GM19395 (cell line): ENCODE measurements around the gene RAP1GAP2.
"Not testable (repeated sequence)": the region's sequence is repeated elsewhere in the genome, so short reads cannot be mapped to it uniquely, and the experiment has no call there.

Source experiments
- ATAC-seq: cut with Tn5 transposase; IDR thresholded peaks from one replicate; pipeline ENCODE4 v1.9.1; 2021; ENCODE audit warnings: mild to moderate bottlenecking, moderate library complexity; ENCODE audit not compliant: unreplicated experiment

RAP1GAP2 gene

DNA sequence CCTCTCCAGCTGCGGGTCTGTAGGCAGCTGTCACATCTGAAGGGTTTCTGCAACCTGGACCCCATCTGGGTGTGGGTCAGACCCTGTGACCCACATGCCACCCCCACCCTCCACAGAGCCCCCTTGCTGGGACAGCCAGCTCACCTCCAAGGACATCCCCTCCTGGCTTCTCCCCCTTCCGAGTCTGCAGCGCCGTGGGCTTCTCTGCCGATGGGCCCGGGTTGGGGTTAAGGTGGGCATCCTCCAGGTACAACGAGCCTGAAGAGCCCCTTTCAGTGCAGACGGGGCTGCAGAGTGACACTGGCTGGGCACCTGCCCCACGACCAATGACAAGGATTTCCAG lies 238.3 kb downstream of the RAP1GAP2 start:
- ATAC-seq: no peak

DNA sequence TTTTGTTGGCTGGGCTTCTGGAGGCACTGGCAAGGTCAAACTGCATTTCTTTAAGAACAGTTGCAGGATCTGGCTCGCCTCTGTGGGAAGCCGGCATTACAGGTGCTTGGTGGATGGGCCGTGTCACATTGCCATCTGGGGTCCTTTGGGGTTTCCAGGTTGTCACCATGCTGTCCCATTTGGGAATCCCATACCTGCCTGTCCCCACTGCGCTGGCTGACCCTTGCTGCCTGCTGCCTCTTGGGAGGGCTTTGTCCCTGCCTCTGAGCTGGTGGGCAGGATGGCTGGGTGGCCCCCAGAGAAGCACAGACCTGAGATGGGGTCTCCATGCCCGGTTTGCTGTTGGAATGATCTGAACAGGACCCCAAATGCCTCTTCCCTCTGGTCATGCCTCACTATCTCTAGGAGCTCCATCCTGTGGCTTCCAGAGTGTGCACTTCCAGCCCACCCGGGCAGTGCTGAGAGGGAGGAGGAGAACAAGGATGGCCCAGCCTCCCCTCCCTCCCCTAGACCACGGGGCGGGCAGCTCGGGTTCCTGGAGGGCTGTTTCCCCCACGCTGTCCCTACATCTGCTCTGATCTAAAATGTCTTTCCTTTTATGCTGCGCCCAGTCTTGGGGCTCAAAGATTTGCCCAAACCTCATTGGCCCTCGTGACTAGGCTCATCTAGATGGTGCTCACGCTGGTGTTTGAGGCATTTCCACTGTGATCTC lies 239.2 kb downstream of the RAP1GAP2 start:
- no peak for ATAC-seq

DNA sequence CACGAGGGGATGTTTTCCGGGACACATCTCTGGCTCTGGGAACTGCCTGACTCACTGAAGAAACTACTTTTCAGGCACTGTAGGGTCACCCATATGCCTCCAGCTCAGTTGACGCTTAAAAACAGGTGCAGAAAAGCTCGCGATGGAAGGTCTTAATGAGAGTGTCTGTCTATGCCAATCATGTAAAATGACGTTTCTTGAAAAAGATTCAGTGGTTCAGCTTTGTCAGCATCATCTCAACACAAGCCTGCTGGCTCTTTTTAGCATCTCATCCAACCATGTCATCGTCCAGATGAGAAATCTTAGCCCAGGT lies 239.7 kb downstream of the RAP1GAP2 start:
- no peak for ATAC-seq

DNA sequence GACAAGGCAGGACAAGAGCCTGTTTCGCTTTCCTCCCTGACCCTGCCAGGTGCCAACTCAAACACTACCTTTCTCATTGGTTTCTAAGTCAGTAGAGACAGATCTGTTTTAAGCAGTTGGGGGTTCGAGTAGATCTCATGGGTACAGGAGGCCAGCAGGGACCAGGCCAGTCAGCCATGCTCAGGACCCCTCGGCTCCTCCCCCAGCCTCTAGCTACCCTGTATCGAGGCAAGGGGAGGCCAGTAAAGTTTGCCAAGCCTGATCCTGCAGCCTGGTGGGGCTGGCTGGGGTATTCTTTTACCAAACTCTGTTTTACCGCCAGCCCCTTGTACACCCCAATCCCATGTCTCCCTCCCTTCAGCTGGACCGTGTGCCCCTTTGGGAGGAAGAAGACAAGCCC lies 240.6 kb downstream of the RAP1GAP2 start:
- no peak for ATAC-seq

DNA sequence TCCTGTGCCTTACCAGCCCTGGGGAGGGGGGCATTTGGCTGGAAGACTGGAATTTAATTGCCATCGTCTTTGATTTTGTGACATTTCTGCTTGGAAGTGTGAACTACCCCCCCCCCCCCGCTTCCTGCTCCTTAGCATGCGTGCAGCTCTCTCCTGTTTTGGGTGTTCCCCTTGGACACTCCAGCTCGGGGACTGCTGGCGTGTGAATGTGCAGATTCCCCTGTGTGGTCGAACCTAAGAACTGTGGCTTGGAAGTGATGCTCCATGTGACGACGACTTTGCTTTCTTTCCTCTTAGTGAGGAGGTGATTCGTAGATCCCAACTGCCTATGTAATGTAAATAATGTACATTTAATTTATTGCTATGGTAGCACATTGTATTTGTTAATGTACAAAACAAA lies 241.0 kb downstream of the RAP1GAP2 start:
- ATAC-seq: no peak

DNA sequence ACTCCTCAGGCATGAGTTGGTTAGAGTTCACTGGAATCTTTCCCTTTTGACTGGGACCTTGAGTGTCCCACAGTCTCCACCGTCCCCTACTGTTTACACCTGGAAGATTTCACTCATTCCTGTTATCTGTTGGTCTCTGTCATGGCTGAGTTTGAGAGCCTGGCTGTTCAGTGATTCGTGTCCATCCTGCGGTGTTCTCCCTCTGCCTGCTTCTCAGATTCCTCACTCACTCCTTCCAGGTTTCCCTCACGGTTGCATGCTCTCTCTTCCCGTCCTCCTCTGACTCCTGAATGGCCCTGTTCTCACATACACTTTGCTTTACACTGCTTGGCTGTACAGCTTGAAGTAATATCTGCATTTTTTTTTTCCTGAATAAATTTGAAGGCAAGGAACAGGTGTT lies 242.7 kb downstream of the RAP1GAP2 start:
- ATAC-seq: no peak

DNA sequence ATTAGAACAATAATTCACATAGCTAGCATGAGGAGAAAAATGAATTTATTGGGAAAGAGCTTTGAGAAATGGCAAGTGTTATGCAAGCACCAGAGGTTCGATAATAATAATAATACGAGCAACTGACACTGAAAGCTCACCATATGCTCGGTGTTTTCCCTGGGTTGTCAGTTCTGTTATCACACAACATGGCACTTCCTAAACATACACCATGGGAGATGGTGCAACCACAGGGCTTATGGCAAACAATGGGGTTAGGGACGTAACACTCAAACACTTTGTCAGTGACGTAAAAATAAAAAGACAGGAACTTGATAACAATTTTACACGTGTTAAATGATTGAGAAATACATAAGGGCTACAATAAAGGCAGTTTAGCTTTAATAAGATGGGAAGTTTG lies 243.5 kb downstream of the RAP1GAP2 start:
- ATAC-seq: no peak

DNA sequence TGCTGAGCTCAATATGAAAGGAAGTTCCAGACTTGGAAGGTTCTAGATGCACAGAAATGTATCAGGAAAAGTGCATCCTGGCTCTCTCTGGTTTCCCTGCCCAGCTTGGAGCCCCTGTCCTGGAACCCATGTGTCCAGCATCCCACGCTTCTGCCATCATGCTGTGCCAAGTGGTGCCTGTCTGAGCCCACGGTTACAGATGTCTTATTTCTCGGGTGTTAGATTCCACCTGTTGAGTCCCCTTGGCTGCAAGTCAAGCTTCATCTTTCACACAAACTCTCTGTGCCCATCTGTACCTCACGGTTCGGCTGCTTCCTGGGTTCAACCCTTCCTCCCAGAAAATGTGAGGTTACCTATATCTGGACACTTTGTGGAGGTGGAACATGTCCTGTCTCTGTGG lies 244.6 kb downstream of the RAP1GAP2 start:
- ATAC-seq: no peak

DNA sequence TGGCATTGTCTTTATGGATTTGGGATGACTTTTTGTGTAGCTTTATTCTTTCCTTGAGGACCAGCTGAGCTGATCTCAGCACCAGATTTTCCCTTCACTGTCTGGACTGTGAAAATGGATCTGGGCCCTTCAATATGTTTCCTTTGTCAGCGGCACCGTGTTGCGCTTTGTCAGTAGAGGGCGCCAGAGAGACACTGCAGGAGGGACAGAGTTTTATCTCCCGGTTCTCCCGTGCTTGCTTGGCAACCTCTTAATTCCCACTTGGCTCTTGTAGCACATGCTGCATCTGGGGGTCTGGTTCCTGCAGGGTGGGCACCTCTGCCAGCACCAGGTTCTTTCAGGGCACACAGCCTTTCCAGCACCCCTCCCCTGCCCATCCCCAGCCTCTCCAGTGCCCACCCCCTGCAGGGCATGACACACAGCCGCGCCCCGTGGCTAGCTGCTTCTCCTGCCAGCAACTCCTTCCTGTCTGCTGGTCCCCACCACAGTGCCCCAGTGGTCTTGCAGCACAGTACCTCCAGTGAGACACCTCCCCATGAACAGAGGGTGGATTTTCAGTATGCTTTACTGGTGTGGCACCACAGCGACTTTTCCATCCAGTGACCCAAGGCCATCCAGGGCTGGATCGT lies 247.6 kb downstream of the RAP1GAP2 start:
- no peak for ATAC-seq

DNA sequence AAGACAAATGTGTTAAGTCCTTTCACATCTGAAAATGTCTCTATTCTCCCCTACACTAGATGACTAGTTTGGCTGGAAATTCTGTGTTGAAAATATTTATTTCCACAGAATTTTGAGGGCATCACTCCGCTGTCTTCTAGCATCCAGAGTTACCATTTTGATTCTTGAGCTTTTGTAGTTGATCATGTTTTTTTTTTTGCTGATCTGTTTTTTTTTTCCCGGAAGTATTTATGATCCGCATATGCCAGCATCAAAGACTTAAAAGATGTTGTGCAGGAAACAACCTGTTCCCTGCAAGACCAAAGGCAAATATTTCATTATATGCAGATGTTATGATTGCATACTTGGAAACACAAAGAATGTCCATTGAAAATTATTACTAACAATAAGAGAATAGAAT lies 250.5 kb downstream of the RAP1GAP2 start:
- no peak for ATAC-seq

DNA sequence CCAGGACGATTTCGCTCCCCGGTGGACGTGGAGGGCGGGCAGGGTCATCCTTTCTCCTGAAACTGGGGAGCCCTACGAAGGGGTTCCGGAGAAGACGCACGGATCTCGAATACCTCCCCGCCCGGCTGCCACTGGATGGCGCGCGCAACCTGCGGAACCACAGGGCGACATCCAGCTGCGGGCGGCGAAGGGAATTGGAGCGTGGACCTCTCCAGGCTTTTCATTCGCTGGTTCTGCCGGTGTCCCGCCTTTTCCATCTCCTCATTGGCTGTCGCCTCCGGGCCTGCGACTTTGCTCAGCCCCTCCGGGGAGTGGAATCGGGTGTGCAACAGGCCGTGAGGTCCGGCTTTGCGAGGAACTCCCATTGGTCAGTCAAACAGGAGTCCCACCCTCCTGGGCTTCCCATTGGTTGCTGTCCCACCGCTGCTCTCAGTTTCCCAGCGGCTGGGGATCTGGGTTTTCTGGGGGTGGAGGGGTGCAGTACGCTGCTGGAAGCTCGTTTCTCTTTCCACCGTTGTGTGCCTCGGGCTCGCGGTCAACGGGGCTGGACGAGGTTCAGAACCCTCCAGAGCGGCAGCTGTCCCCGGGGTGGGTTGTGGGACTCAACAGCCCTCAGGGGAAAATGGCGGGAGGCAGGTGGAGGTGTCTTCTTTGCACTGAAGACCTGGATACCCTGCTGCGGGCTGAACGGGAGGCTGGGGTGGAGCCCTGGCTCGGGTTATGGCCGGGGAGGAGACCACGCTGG lies 252.7 kb downstream of the RAP1GAP2 start:
- peak; percentile 97 for ATAC-seq

DNA sequence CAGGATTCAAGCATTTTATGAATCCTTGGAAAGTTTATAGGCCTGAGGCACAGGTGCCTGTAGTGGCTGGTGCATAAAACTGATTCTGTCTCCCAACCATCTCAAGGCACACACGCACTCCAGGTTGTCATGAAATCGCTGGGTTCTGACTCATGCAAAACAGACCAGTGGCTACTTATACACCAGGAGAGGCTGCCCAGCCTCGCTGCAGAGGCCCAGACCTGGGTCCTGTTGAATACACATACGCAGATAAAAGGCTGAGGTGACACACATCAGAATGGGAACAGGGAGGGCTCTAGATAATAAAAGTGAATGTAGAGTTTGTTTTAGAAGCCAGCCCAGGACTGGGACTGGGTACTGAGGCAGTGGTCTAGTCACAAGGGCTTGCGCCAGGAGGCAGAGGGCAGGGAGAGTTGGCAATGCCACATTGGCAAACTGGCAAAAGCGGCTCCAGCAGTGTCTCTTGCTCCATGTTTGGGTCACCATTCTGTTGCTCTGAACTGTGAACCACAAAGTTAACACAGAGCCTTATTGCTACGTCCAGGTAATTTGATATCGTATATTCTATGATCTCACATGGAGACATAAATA lies 253.6 kb downstream of the RAP1GAP2 start:
- no peak for ATAC-seq

DNA sequence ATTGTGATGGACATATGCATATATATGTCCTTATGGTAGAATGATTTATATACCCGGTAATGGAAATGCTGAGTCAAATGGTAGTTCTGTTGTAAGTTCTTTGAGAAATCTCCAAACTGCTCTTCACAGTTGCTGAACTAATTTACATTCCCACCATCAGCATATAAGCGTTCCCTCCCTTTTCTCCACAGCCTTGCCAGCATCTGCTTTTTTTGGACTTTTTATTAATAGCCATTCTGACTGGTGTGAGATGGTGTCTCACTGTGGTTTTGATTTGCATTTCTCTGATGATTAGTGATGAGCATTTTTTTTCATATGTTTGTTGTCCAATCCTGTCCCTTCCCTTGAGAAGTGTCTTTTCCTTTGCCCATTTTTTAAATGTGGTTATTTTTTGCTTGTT lies 258.6 kb downstream of the RAP1GAP2 start:
- not testable (repeated sequence) for ATAC-seq

DNA sequence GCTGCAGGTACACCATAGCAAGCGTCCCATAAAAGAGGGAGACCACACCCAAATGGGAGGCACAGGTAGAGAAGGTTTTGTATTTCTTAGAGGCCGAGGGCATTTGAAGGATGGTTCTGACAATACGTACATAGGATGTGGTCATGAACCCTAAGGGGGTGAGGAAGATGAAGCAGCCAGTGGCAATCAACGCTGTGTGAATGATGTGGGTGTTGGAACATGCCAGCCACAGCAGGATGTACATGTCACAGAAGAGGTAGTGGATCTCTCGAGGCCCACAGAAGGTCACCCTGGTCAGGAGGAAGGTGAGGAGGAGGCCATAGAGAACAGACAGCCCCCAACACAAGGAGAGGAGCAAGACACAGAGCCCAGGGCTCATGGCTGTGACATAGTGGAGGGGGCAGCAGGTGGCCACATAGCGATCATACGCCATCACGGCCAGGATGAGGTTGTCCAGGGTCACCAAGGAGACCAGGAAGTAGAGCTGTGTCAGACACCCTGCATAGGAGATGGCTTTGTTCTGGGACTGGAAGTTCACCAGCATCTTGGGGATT lies 266.7 kb downstream of the RAP1GAP2 start:
- not testable (repeated sequence) for ATAC-seq

DNA sequence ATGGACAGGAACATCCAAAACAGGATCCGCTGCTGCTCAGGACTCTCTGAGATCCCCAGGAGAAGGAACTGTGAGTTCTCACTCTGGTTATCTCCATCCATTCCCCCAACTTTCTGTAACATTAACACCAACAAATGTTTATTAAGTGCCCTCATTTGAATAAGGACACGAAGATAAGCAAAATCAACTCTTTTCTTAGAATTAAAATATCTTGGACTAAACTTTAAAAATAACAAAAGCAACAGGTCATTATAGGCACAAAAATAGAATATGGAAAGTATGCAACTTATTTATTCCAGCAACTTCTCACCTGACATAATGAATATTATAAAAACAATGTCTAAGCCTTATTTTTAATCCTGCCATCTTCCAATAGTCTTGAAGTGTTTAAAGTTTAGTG lies 267.3 kb downstream of the RAP1GAP2 start, which contains the start of gene OR1D5:
OR1D5 (minus strand) TSS at position 101 of the 400 bp plus-strand sequence; CDS start at position 101, 0 bp downstream.
- not testable (repeated sequence) for ATAC-seq

DNA sequence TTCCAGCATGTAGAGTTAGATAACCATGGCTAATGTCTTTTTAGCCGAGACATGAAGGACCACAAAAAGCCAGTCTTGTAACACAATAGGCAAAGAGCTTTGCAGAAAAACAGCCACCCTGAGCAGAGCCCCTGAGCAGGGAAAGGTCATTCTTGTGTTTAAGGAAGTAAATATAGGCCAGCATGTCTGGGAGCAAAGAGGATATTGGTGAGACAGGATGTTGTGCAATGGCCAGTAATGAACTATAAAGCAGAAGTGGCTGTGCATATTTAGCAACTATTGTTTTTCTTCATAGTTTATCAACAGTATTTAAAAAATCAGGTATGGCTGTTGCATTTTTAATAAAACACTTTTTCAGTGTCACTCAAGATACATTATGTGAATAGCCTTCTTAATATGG lies 269.0 kb downstream of the RAP1GAP2 start:
- ATAC-seq: not testable (repeated sequence)

DNA sequence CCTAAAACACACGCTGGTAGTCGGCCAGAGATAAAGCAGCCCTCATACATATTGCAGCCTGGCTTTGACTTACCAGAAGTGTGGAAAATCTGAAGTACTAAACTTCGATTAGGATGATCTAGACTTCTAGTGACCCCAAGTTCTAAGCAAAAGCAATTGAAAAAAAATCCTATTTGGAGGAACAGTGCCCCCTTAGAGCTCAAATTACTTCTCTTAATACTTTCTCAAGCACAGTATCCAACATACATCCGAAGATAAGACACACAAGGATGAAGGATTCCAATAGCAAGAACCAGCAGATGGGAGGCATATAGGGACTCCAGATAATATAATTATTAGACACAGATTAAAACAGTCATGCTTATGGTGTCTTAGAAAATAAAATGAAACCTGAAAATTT lies 277.6 kb downstream of the RAP1GAP2 start:
- not testable (repeated sequence) for ATAC-seq
